Glutamatergic neuron (in vitro differentiated cells): ENCODE results near the gene CNNM4. TPM values are rescaled to one million over a fixed set of nuclear protein-coding genes. Genes with fewer than 3 reads are reported as not detected.

Source experiments
- DNase-seq: peaks from one replicate; pipeline ENCODE4 v3.0.0; 2022
- H3K27ac Mint-ChIP-seq: one replicate; pipeline ENCODE4 v1.8.0; 2020; ENCODE audit warnings: mild to moderate bottlenecking, mixed read lengths, inconsistent platforms; ENCODE audit not compliant: unreplicated experiment
- H3K27me3 Mint-ChIP-seq: one replicate; pipeline ENCODE4 v1.8.0; 2020; ENCODE audit warnings: mild to moderate bottlenecking, moderate library complexity, mixed read lengths, inconsistent platforms; ENCODE audit not compliant: unreplicated experiment
- H3K36me3 Mint-ChIP-seq: one replicate; pipeline ENCODE4 v1.8.0; 2020; ENCODE audit warnings: mild to moderate bottlenecking, mixed read lengths, inconsistent platforms; ENCODE audit not compliant: unreplicated experiment
- H3K4me1 Mint-ChIP-seq: one replicate; pipeline ENCODE4 v1.8.0; 2020; ENCODE audit warnings: mild to moderate bottlenecking, low read depth, mixed read lengths, inconsistent platforms; ENCODE audit not compliant: unreplicated experiment
- H3K4me3 Mint-ChIP-seq: one replicate; pipeline ENCODE4 v1.8.0; 2020; ENCODE audit warnings: mild to moderate bottlenecking, mixed read lengths, inconsistent platforms; ENCODE audit not compliant: unreplicated experiment
- H3K9me3 Mint-ChIP-seq: one replicate; pipeline ENCODE4 v1.8.0; 2020; ENCODE audit warnings: mild to moderate bottlenecking, moderate library complexity, mixed read lengths, inconsistent platforms; ENCODE audit not compliant: unreplicated experiment
- CTCF ChIP-seq: fragments of 200-600 bp; sonication (generic); IDR thresholded peaks from one replicate; pipeline ENCODE4 v1.5.0; 2021; ENCODE audit not compliant: partially characterized antibody, unreplicated experiment
- total RNA-seq: library from RNA; stranded (reverse); fragmentation: NEBNext Ultra II Directional; extraction: Animal tissue kit (Norgen Biotek cat#: 25700); gene quantifications from one replicate; pipeline ENCODE4 v1.2.1, GENCODE V29; 2021; ENCODE audit not compliant: unreplicated experiment

Gene CNNM4
- total RNA-seq, 1 donor from 2014 or later: 15.4 TPM

GRCh38 chr2:96857667-96858372 is 97.1 kb downstream of the CNNM4 start, which contains the start of gene ANKRD39:
Gene ANKRD39, minus strand, starts transcription at chr2:96858016. Its CDS starts 29 bp downstream, at chr2:96857987.
- peak; percentile 45 for TF ChIP-seq CTCF
- no peaks in the 10 kb centered on the region for H3K36me3 Mint-ChIP-seq
- H3K9me3 Mint-ChIP-seq: peaks cover 4% of the 10 kb centered on the region
- H3K27ac Mint-ChIP-seq: peak within 1 kb of the TSS; percentile 89
- peak within 1 kb of the TSS; percentile 97 for H3K4me3 Mint-ChIP-seq
- peaks cover 17% of the 10 kb centered on the region for H3K4me1 Mint-ChIP-seq
- DNase-seq: peak; percentile 99
- peaks cover 5% of the 10 kb centered on the region for H3K27me3 Mint-ChIP-seq

GRCh38 chr2:96859099-96859649 is 98.5 kb downstream of the CNNM4 start:
- peaks cover 7% of the 10 kb centered on the region for H3K27me3 Mint-ChIP-seq
- peak; percentile 71 for DNase-seq
- H3K27ac Mint-ChIP-seq: peak overlapping the region; percentile 72
- peak overlapping the region; percentile 74 for H3K4me3 Mint-ChIP-seq
- TF ChIP-seq CTCF: no peak
- peaks cover 18% of the 10 kb centered on the region for H3K4me1 Mint-ChIP-seq
- peaks cover 5% of the 10 kb centered on the region for H3K9me3 Mint-ChIP-seq
- H3K36me3 Mint-ChIP-seq: no peaks in the 10 kb centered on the region

GRCh38 chr2:96859681-96860064 is 99.0 kb downstream of the CNNM4 start:
- peaks cover 18% of the 10 kb centered on the region for H3K4me1 Mint-ChIP-seq
- H3K9me3 Mint-ChIP-seq: peaks cover 5% of the 10 kb centered on the region
- peak overlapping the region; percentile 72 for H3K27ac Mint-ChIP-seq
- peak overlapping the region; percentile 74 for H3K4me3 Mint-ChIP-seq
- no peaks in the 10 kb centered on the region for H3K36me3 Mint-ChIP-seq
- TF ChIP-seq CTCF: no peak
- peaks cover 7% of the 10 kb centered on the region for H3K27me3 Mint-ChIP-seq
- DNase-seq: no peak

- Mint-ChIP-seq H3K4me3 (no peak overlapping the region), H3K36me3 (no peaks in the 10 kb centered on the region)
- no peak for DNase-seq
Measured at GRCh38 chr2:96860065-96861029, 99.6 kb downstream of the CNNM4 start.

More at GRCh38 chr2:96860065-96861029, 99.6 kb downstream of the CNNM4 start:
- Mint-ChIP-seq H3K4me1 (peaks cover 18% of the 10 kb centered on the region), H3K27ac (peak overlapping the region; percentile 24), H3K9me3 (peaks cover 5% of the 10 kb centered on the region), H3K27me3 (peaks cover 7% of the 10 kb centered on the region)
- no peak for TF ChIP-seq CTCF
